EH (cell line): ENCODE data around the gene DIDO1.
A peak's percentile ranks its signal among the peaks of the same experiment; 100 is the strongest.

Experiments
- DNase-seq: peaks from one replicate; pipeline ENCODE4 v3.0.0-alpha.2; 2015; ENCODE audit warnings: low read depth

DIDO1 gene

DNA sequence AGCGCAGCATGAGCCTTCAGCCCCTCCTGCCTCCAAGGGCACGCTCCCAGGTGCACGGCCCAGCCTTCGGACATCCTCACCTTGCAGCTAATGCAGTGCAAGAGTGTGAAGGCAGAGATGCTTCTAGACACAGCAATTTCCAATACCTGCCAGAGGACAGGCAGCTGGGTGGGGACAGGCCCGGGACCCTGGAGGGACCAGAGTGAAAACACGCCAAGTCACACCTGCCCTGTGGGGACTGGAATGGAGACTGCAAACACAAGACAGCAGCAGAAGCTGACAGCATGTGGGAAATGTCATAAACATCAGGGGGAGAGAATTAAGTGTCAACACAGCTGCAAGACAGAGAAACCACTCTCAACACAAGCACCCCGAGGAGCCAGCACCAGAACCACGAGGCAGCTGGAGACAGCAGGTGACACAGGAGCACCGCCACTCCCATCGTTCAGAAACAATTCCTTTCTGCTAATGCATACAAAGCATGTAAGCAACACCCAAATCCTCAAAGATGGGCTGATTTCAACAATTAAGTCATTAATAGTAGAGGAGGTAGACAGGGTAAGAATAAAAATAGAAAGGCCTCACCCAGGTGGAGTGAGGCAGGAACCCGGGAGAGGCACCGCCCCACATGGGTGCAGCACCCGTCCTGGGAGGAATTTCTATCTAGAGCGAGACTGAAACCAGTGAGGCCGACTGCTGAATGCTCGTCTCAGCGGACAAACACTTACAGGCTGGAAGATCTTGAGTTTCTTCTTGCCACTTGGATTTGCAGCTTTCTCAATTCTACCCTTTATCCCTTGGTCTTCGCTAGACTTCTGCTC, 17.1 kb downstream of the DIDO1 start:
- DNase-seq, result no peak

DNA sequence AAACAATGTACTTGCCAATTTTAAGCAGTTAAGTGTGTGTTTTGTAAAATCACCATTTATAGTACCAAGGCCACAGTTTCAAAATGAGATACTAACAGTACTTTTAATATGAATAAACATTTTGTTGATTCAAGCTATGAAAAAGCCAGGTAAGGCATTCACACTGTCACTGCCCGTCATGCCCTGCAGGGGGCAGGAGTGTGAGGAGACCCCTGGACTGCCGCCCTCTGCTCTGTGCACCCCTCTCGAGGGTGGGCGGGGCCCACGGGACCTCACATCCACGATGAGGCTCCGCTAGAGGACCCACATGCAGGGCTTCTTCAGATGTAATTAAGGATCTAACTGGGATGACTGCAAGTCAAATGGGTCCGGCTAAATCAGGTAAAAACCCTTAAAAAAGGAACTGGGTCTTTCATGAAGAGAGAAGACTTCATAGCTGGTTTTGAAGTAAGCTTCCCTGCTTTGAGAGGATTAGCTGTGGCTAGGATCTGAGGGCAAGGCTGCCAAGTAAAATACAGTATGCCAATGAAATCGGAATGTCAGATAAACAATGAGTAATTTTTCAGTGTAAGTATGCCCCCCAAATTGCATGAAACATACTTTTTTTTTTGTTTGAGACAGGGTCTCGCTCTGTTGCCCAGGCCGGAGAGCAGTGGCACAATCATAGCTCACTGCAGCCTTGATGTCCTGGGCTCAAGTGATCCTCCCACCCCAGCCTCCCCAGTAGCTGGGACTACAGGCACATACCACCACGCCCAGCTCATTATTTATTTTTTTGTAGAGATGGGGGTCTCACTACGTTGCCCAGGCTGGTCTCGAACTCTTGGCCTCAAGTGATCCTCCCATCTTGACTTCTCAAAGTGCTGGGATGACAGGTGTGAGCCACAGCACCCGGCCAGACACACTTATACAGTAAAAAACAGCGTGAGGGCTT, 18.7 kb downstream of the DIDO1 start:
- peak; percentile 45 for DNase-seq

DNA sequence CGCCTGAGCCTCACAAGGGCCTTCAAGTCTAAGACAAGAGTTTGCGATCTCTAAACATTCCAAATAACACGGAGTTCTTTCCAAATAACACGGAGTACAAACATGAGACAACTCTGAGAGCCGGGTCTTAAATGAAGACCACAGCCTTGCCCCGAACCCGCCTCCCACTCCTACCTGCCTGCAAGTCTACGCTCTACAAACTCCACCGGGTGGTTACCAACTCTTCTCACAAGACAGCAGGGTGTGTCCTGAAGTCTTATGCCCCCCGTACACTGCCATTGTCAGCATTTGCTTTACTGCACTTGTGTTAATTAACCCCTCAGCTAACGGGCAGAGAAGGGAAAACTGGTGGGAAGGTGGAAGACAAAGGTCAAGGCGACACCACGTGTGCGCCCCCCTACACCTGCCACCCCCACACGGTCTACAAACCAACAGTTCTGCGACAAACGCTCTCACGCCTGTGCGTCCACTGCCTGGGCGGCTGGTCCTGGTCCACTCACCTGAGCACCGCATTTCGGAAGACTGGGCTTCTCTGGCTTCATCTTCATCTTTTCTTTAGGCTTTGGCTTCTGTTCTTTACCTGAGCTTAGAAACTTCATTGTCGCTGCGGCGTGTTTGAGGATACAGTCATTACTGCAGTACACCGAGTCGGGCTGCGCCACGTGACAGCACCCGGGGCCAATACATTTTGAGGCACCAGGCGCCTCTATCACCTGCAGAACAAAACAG, 19.5 kb downstream of the DIDO1 start:
- no peak for DNase-seq

DNA sequence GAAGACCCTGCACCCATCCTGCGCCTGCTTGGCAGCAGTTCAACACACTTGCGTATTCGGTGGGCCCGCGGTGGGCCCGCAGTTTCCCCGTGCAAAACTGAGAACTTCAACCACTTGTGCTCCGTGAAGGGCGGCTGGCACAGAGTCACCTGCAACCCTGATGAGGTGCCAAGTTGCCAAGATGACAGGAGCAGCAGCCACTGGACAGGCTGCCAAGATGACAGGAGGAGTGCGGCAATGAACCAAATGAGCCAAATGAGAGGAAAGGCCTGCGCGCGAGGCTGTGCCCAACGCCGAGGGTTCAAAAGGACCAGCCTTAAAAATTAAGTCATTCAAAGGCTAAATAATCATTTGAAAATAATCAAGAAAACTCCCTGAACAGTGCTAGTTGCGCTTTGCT, 20.1 kb downstream of the DIDO1 start:
- no peak for DNase-seq

DNA sequence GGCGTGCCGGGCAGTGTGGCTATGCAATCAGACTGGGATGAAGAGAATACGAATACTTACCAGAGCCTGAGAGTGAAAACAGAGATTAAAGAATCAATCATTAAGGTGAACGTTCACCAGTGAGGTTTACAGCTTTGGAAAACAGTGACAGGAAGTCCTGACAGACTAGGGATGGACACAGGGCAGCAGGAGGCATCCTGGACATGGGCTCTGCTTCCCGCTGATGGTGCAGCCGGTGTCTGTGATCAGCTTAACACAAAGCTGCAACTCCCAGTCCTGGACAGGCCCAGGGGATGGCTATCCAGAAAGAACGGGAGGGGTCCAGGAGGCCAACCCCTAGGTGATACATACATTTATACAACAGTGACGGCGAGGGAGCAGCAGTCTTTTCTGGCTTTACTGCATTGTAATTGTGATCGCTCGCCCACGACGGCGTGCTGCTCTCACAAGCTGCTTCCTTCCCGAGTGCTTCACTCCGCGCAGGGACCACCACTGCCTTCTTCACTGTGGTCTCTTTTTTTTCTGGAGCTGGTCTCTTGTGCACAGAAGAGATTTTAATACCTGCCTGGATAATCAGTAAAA, 20.7 kb downstream of the DIDO1 start:
- no peak for DNase-seq

DNA sequence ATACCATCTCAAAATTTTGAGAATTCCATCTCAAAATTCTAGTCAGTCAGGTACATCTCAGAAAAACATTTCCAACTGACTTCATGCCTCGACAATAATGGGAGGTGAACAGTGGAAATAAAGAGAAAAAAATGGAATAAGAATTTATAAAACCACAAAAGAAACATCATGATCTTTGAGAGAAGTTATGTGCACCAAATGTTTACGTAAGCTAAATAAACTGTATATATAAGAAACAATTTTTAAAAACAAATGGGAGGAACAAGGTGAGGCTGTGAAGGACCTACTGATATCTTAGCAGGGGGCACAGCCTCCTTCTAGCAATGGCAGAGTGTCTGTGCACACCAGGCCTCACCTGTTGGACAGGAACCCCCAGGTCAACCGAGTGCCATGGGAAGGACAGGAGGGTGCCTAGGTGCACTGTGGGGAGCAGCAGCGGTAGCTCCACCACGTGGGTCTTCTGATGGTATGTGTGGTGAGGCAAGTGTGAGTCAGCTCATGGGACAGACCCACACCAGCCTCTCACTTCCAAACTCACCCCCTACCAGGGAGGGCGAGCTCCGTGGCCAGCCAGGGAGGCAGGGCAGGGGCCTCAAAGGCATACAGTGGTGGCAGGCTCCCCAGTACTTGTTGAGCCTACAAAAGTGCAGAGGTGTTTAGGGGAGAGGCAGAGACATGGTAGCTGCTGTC, 23.2 kb downstream of the DIDO1 start:
- peak; percentile 35 for DNase-seq

DNA sequence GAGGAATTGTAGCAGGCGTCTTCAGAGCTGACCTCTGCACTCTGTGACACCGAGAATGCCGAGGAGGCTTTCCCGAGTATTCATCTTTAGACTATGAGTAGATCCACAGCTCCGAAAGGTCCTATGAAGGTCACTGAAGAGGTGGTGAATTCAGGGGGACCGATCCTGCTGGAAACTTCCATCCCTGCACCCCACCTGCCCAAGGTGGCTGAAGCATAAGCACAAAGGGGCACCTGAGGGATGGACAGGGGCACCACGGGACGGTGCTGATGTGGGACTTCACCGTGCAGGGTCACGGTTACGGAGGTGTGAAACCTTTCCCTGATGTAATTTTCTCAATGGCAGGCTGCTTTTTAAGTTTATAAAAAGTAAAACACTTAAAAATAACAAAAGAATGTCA, 24.4 kb downstream of the DIDO1 start:
- DNase-seq, result no peak

DNA sequence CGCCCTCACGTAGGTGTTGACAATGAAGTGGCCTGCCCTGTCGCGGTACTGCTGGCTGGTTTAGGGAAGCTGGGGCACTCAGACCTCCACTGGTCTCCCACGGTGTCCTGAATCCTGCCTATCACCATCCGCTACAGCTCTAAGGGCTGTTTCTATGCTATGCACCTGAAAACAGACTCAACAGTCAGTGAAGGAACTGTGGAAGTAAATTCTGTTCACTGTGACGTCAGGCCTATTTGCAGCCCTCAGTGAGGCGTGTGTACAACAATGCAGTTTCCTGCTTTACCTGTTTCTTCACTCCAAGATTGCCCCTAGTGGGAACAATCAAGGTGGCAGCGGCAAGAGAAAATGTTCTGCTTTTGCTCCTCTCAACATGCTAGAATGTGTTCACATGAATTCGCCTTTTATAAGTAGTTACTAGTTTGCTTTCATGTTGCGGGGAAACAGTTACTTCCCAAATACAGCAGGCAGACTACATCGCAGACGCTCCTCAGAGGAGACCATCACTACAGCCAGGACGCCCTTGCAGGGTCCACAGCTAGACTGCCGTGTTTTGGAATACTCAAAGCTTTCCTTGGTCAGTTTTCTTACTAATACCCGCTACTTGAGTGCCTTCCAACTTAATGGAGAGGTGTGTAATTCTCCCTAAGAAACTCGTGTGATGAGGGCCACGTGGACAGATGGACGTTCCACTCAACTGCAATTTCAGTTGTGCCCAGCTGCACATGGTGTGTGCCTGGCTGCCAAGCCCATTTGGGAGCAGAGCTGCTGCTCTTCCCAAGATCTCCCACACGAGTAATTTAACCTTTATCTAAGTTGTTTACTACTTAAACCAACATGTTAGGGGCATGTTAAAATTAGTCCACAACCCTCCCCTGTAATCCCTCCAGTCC, 25.4 kb downstream of the DIDO1 start:
- no peak for DNase-seq

DNA sequence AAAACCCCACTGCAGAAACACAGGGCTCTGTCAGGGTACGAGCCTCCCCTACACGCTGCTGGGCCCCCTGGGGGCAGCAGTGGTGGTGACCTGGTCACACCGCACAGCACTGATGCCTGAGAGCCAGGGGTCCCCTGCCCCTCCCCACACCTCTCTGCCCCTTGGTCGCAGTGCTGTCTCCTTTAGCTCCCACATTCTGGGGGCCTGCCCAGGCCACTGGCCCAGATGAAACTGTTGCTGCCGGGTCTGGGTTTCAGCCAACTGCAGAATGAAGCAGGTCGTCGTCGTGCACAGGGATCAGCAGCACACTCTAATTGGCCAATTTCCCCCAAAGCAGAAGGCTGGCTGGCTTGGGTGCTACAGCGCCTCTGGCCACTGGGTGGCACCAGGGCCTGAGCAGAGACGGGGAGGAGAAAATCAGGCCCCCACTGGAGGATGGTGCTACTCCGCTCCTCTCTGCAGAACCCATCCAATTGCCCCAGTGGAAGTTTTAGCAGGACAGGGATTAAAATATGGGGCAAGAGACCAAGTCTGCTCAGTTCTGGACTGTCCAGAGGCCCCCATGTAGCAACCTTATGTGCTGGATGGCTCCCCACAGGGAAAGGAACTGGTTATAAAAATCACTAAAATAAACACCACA, 26.1 kb downstream of the DIDO1 start:
- peak; percentile 71 for DNase-seq

DNA sequence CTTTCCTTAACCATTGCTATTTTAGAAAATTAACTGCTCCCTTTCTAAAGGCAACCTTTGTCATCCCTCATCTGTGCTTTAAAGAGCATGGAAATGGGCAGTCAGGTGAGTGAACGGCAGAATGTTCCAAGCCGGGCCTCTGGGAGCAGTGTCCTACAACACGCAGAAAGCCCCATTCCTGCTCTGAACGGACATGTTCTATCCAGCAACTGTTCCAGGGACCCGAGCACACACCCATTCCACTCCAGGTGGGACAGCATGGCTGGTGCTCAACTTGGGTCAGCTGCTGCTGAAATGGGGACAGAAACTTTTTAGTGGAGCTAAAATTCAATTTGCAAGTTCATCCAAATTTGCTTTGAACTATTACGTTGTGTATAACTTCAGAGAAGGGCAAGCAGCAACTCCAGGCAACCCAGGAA, 26.7 kb downstream of the DIDO1 start:
- DNase-seq, result no peak

DNA sequence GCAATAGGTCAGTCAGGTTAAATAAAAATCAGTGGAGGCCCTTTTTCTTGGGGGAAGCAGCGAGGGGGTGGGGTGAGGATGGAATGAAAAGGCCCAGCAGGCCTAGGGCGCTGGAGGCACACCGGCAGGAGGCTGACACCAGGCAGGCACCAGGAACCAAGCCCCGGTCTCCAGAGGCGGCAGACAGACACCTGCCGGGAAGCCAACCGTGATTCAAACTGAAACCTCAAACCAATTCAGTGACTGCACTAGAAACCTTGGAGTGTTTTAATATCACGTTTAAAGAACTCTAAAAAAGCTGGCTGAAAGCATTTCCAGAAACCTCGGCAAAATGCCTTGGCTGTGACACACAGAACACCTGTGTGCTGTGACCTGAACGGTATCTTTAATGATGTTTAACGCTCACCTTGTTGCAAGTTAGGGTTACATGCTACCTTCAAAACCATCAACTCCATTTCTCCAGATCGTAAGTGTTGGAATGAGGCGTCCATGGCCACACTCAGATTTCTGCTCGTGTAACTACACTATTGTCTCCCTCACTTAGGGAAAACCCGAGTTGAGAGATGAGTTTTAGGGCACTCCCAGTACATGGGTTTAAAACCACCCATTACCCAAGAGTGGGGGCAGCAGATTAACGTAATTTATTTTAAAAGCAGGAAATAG, 27.2 kb downstream of the DIDO1 start:
- no peak for DNase-seq

DNA sequence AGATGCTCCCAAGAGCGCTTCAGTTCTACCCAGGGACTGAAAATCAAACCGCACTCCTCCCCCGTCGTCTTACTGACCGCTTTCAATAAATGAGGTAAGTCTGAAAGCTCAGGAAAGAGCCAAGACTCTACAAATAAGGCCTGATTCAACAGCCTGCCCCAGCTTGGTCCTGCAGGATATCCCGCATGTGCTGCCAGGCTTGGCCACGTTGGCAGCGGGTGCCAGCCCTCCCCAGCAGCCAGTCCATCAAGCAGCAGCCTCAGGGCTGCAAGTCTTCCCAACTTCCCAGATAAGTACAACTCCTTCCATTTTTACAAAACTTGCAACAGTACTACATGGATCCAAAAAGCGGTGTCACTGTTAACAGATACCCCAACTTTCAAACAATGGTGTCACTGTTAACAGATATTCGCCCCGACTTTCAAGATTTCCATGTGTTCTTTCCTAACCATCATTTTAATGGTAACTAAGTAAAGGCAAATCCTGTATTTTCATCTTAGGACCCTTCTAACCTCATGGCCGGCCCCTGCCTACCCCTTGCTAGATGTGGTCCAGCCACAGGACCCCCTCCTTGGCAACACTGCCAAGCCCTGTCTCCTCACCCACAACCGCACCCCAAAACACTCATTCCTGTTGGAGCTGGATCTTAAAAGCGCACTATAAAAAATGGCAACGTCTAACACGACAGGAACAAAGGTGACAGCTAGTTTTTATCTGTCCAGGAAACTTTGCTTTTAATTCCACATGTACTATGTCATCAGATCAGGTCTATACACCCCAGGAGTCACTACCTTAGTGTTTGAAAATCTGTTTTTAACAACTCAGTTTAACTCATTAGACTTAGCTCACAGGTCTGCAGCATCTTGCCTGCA, 28.0 kb downstream of the DIDO1 start:
- no peak for DNase-seq

DNA sequence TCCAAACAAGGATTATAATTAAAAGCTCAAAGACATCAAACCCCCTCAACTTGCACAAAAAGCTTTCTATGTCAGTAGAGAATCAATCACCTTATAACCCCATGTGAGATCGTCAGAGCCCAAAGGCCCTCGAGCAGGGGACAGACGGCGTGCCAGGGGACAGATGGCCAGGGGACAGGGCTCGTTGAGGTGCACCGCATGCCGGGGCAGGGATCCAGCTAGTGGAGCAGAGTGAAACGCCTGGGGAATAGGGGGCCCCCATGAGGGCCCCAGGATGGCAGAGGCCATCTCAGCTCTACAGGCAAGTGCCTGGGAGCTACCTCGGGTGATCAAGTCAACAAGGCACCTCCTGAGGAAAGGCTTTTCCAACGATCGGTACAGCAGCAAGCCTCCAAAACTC, 28.6 kb downstream of the DIDO1 start:
- DNase-seq, result no peak

DNA sequence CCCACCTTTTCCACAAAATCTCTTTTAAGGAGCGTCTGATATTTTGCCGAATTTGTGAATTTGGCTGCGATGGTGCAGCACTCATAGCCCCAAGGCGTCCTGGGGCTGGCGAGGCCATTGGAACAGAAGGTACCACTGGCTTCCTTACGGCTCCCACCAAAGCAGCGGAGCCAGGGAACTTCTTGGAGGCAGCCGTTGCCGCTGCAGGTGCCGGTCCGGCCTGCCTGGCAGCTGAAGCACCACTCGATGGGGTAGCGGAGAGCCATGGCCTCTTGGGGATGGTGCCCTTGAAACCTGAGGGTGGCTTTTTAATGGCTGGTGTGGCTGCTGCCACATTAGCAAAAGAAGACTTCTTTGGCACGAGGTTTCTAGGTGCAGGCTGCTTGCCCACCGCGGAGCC, 29.8 kb downstream of the DIDO1 start:
- no peak for DNase-seq

DNA sequence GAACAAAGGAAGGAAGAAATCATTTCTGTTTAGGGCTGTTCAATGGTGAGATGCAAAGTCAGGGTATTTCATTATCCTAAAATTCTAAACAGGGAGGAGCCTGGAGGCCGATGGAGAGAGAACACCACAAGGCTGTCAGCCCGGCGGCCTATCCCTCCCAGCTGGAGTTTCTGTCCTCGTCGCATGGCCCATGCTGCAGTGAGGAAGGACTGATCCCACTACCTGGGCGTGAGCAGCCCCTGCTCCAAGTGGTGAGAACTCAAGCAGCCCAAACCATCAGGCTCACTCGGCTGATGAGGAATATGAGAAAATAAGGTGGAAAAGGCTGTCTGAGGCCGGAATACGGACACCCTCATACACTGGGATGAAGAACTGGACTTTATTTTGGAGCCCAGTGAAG, 30.8 kb downstream of the DIDO1 start:
- DNase-seq, result no peak

DNA sequence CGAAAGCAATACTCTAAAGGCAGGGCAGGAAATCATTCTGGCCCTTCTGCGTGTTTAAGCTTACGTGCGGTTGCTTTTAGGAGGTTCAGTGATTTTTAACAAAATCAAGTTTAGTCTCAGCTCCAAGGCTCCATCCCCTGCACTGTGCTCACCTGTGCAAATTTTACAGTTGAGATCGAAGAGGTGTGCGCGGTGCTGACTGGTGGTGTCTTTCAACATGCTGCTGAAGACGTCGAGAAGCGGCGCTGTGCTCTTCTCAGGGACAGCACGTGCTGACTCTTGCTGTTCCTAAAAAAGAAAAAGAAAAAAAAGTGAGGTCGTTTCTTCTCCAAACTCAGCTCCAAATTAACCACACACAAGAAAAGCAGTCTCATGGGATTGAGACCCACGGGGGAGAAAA, 32.0 kb downstream of the DIDO1 start:
- DNase-seq, result no peak

DNA sequence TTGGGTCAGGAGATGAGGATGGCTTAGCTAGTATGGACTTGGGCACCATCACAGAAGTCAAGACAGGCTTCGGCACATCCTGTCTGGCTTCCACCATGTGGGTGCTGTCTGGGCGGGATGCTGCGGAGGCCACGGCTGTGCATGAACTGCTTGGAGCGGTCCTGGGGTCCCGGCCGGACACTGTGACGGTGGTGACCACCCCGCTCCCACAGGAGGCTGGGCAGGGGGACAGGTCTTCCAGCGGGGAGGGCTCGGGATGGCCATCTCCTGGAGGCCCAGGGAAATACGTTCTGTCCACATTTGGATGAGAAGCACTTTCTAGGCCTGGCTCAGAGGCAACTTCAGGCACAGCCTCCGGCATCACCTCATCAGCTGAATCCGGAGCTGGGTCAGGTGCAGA, 32.6 kb downstream of the DIDO1 start:
- no peak for DNase-seq
